Ovary (tissue), 9 donors: ENCODE measurements around the gene FAM13B. TPM values are rescaled to one million over a fixed set of nuclear protein-coding genes. Genes with fewer than 3 reads are reported as not detected.

Experiments
- DNase-seq, 5 donors: peaks; one replicate each; pipeline ENCODE4 v3.0.0-alpha.2; 2019 to 2020
- H3K27ac ChIP-seq, 2 donors: fragments of 200-600 bp; one replicate each; pipeline versions ENCODE4 v1.5.1 to v1.8.0; 2019 to 2022
- H3K27me3 ChIP-seq: fragments of 200-600 bp; one replicate; pipeline ENCODE4 v1.8.0; 2022
- H3K36me3 ChIP-seq: fragments of 200-600 bp; sonication (generic); one replicate; pipeline ENCODE4 v1.5.1; 2019
- H3K4me1 ChIP-seq: one replicate; pipeline ENCODE4 v1.8.1; 2013; ENCODE audit warnings: mild to moderate bottlenecking, moderate library complexity; ENCODE audit not compliant: insufficient read depth
- H3K4me3 ChIP-seq: fragments of 200-600 bp; sonication (generic); one replicate; pipeline ENCODE4 v1.5.1; 2017
- H3K9me3 ChIP-seq, 2 donors: fragments of 200-600 bp in 1 of 2; sonication (generic) in 1 of 2; one replicate each; pipeline versions ENCODE4 v1.5.1 to v1.8.1; 2013 to 2019; ENCODE audit warnings: mild to moderate bottlenecking in 1 of 2, moderate library complexity in 1 of 2
- EP300 ChIP-seq: sonication (generic); formaldehyde crosslinking; IDR thresholded peaks from one replicate; pipeline ENCODE4 v1.6.1; 2017; ENCODE audit warnings: antibody characterized with exemption
- POLR2A ChIP-seq: fragments of 450-650 bp; IDR thresholded peaks from one replicate; pipeline ENCODE4 v1.6.1; 2017; ENCODE audit warnings: antibody characterized with exemption, mild to moderate bottlenecking, moderate library complexity
- WGBS, 3 donors: extraction: QIAGEN DNeasy Blood & Tissue Kit in 1 of 3; methylation state at CpG; one replicate each; pipeline versions ENCODE4 v1.1.5 to v1.1.7; 2013 to 2017; 5-methylcytosine and 5-hydroxymethylcytosine counted together
- intact Hi-C, 4 donors: fragments of 100-400 bp; cut with DNase I; formaldehyde crosslinking; loops; one replicate each; pipeline versions ENCODE4 v1.11.0 to v1.15.1; 2022 to 2023
- polyA plus RNA-seq, 2 donors: library from polyadenylated mRNA; stranded (reverse); fragments of 200-250 nt in 1 of 2; fragments of 350-450 nt in 1 of 2; fragmentation: Illumina TruSeq in 1 of 2; extraction: RNeasy Lipid Tissue Mini Kit (QIAGEN cat#74804) in 1 of 2; gene quantifications; one replicate each; pipeline ENCODE4 v1.2.3, GENCODE V29; 2013 to 2014
- total RNA-seq, 7 donors: library from RNA; depleted of rRNA in 2 of 7; stranded (reverse); fragments of >200 nt in 2 of 7; fragmentation: NEBNext Ultra II Directional in 3 of 7; extraction: Animal tissue kit (Norgen Biotek cat#: 25700) in 3 of 7; gene quantifications; one replicate each; pipeline versions ENCODE4 v1.1.0 to v1.2.4, GENCODE V29; 2016 to 2023
- TF ChIP-seq, protein P1 (sequence below), 3 donors: fragments of 450-650 bp in 2 of 3; fragments of 200-600 bp in 1 of 3; IDR thresholded peaks; one replicate each; pipeline versions ENCODE4 v1.5.1 to v1.8.0; 2016 to 2022; ENCODE audit warnings: antibody characterized with exemption in 3 of 3, mild to moderate bottlenecking in 1 of 3
- donor health status: DM: no; HTN: no; CAD: no; lungs with moderate emphysema.
- donor health status: DM: no; HTN: no; CAD: no.
- donor health status: Bipolar disorder and iron deficiency.
- donor health status: DM: yes; HTN: yes; CAD: no.
- donor health status: DM: no; HTN: no; CAD: no.
- donor health status: DM: yes; HTN: yes; CAD: no.

FAM13B gene
- total and polyA plus RNA-seq, 9 donors, result 18.8 to 56.7 (median 46.8) TPM

DNA sequence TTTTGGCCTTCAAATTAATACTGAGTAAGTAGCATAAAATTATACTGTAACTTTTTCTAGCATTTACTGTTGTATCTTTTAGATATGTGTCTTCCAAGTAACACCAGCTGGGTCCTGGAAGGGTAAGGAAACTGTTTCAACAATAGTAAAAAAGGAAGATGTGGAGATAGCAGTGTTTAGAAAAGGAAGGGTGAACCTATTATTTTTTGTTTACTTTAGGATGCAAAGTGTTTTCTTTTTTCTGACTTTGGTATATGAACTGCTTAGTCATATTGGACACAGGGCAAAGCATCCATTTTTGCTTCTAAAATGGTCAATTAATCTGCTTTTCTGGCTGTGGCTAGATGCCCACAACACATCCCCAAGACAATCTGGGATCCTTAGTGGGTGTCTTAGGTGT is 138.3 kb downstream of the FAM13B start:
- no peaks in the 10 kb centered on the region for H3K9me3 ChIP-seq
- H3K4me3 ChIP-seq, result no peak overlapping the region
- no peaks in the 10 kb centered on the region for H3K27me3 ChIP-seq
- H3K27ac ChIP-seq, result no peak overlapping the region
- intact Hi-C loops, result no loop called here
- no peaks in the 10 kb centered on the region for H3K36me3 ChIP-seq
- peaks cover 2% of the 10 kb centered on the region for H3K4me1 ChIP-seq
- TF ChIP-seq POLR2A (no peak), EP300 (no peak)
- TF ChIP-seq, protein P1, sequence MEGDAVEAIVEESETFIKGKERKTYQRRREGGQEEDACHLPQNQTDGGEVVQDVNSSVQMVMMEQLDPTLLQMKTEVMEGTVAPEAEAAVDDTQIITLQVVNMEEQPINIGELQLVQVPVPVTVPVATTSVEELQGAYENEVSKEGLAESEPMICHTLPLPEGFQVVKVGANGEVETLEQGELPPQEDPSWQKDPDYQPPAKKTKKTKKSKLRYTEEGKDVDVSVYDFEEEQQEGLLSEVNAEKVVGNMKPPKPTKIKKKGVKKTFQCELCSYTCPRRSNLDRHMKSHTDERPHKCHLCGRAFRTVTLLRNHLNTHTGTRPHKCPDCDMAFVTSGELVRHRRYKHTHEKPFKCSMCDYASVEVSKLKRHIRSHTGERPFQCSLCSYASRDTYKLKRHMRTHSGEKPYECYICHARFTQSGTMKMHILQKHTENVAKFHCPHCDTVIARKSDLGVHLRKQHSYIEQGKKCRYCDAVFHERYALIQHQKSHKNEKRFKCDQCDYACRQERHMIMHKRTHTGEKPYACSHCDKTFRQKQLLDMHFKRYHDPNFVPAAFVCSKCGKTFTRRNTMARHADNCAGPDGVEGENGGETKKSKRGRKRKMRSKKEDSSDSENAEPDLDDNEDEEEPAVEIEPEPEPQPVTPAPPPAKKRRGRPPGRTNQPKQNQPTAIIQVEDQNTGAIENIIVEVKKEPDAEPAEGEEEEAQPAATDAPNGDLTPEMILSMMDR (IDR thresholded peaks at IDR 0.05), result no peak
- no peak for DNase-seq

DNA sequence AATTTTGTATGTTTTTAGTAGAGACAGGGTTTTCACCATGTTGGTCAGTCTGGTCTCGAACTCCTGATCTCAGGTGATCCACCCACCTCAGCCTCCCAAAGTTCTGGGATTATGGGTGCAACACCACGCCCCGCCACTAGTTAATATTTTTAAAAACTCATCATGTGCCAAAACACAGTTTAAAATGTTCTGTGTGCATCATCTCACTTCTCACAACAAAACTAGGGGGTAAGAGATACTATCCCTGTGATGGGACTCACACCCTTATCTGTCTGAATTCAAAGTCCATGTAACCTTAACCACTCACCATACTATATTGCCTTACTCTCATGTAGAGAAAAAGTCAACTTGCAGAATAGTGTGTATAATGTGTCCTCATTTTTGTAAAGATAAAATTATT is 141.0 kb downstream of the FAM13B start:
- intact Hi-C loops, result no loop called here
- WGBS, 3 donors, result 85 to 93% (median 85%) methylated on average over 3 of the region's 3 CpGs
- Histone ChIP-seq H3K4me1 (peaks cover 5% of the 10 kb centered on the region), H3K4me3 (no peak overlapping the region), H3K36me3 (no peaks in the 10 kb centered on the region), H3K27ac (no peak overlapping the region), H3K27me3 (no peaks in the 10 kb centered on the region), H3K9me3 (no peaks in the 10 kb centered on the region)
- DNase-seq, result no peak
- TF ChIP-seq EP300, result no peak
- TF ChIP-seq, protein P1 (IDR thresholded peaks at IDR 0.05), result no peak

DNA sequence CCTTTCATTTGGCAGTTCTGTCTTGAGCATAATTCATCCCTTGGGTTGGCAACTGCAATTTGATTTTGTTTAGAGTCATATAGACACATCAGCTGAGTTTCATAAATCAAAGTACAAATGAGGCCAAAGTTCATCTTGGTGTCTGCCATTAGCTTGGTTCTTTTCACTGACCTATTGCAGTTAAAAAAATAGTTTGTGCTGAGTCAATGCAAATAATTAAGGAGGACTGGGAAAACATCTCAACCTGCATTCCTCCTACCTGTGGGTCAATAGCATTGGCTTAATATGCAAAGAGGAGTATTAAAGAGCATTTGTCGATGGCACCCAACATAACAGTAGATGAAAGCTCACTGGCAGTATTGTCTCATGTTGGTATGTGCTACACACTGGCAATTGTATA is 142.0 kb downstream of the FAM13B start:
- Histone ChIP-seq H3K4me3 (no peak overlapping the region), H3K9me3 (no peaks in the 10 kb centered on the region), H3K27me3 (no peaks in the 10 kb centered on the region), H3K4me1 (peaks cover 7% of the 10 kb centered on the region), H3K27ac (no peak overlapping the region), H3K36me3 (no peaks in the 10 kb centered on the region)
- TF ChIP-seq, protein P1 (IDR thresholded peaks at IDR 0.05), result no peak
- TF ChIP-seq EP300 (no peak), POLR2A (no peak)
- no peak for DNase-seq
- WGBS, 3 donors, result 83 to 100% (median 86%) methylated on average over 1 of the region's 1 CpG
- intact Hi-C loops, result no loop called here

GRCh38 chr5:137888863-137889759 is 143.8 kb downstream of the FAM13B start, which contains the start of gene PKD2L2:
PKD2L2 (plus strand) TSS chr5:137889457; CDS start chr5:137889492, 35 bp downstream.
- Histone ChIP-seq H3K4me3 (peak within 1 kb of the TSS; percentile 41), H3K27me3 (no peaks in the 10 kb centered on the region), H3K27ac (peak within 1 kb of the TSS; percentile 72 to 89), H3K36me3 (no peaks in the 10 kb centered on the region), H3K9me3 (no peaks in the 10 kb centered on the region), H3K4me1 (peaks cover 7% of the 10 kb centered on the region)
- peak; percentile 83 to 91 (median 85) for DNase-seq
- TF ChIP-seq EP300 (no peak), POLR2A (peak; percentile 39)
- TF ChIP-seq, protein P1 (IDR thresholded peaks at IDR 0.05), result no peak
- intact Hi-C loops, result no loop called here
- 8 to 13% (median 12%) methylated on average over 59 of the region's 59 CpGs for WGBS, 3 donors
